Fibroblast of lung (primary cell): Measurements from ENCODE around the gene CDH4.

Source experiments
- CTCF ChIP-seq, 2 donors: IDR thresholded peaks in 1 of 2; conservative IDR thresholded peaks in 1 of 2; 1 replicate in 1 of 2; 2 replicates in 1 of 2; pipeline ENCODE4 v1.5.1; 2011 to 2012; ENCODE audit warnings: low read length in 2 of 2, control low read depth in 1 of 2, inconsistent platforms in 1 of 2, low read depth in 1 of 2, mild to moderate bottlenecking in 1 of 2
- EZH2 ChIP-seq: IDR thresholded peaks from 2 replicates; pipeline ENCODE4 v1.5.1; 2012; ENCODE audit warnings: low read length, control low read depth, mild to moderate bottlenecking; ENCODE audit errors: missing control alignments

- TF ChIP-seq EZH2 (no peak), CTCF (conservative IDR thresholded peaks at IDR 0.05 in 1 of 2, IDR thresholded peaks at IDR 0.05 in 1 of 2; ENCODE audit: low read depth in 1 of 2, low read length in 2 of 2) (no peak)
Observed at GRCh38 chr20:61837200-61837599, 585.1 kb downstream of the CDH4 start.
